Stimulated activated CD4-positive, alpha-beta T cell treated with anti-CD3 and anti-CD28 coated beads, Interleukin-12 subunit alpha, Interleukin-12 subunit beta, amount 100 ng/mL, for 24 hours (primary cell): ENCODE measurements around the gene PIEZO1.

Source experiments
- DNase-seq, 2 experiments: peaks; one replicate each; pipeline ENCODE4 v3.0.0-alpha.2; 2020; ENCODE audit warnings: low read depth in 2 of 2

PIEZO1 gene

DNA sequence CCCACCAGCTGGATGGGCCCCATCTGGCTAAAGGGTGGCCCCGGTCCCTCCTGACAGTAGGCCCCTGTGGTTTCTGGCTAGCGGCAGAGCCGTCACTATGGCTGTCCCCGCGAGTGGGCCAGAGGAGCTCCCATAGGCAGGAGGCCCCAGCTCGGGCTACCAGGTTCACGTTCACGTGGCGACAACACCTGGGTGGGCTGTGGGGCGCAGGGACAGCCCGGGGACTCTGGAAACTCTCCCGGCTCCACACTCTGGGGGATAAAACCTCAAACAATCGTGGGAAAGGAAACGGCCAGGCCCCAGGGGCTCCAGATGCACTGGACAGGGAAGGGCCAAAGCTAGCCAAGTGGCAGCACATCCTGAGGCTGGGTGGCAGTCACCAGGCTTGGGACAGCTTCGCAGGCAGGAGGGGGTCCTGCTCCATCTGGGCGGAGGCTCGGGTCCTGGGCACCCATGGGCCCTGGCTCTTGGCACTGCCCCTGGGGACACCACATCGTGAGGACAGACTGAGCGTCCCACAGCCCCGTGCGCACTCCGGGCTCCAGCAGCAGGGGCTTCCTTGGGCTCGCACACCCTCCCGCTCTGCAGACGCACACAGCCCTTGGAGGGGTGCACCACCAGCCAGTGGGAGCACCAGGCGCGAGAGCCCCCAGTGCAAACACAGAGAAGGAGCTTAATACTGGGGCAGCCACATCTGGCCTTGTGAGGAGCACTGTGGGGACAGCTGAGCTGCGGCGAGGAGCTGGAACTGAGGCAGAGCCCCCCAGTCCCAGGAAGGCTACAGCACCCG is 83.2 kb downstream of the PIEZO1 start:
- no peak for DNase-seq

GRCh38 chr16:88700636-88701482 is 84.2 kb downstream of the PIEZO1 start:
- DNase-seq = peak; percentile 85 to 95

DNA sequence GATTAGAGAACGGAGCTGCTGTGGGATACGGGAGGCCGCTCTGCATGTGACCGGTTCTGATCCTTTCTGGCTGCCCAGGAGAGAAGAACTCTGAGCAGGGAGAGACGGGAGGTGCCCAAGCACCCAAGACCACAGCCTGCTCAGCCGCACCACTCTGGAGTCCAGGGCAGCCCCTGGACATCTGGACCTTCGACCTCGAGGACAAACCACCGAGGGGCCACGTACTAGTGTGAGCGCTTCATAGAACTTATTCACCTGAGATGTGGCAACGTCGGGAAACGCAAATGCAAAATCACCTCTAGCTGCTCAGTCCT is 84.7 kb downstream of the PIEZO1 start:
- DNase-seq = no peak

GRCh38 chr16:88699180-88699579 is 85.8 kb downstream of the PIEZO1 start:
- DNase-seq = no peak

- DNase-seq = no peak
Measured at GRCh38 chr16:88698646-88699045, 86.4 kb downstream of the PIEZO1 start.

GRCh38 chr16:88697831-88698615 is 87.0 kb downstream of the PIEZO1 start:
- DNase-seq = no peak

DNA sequence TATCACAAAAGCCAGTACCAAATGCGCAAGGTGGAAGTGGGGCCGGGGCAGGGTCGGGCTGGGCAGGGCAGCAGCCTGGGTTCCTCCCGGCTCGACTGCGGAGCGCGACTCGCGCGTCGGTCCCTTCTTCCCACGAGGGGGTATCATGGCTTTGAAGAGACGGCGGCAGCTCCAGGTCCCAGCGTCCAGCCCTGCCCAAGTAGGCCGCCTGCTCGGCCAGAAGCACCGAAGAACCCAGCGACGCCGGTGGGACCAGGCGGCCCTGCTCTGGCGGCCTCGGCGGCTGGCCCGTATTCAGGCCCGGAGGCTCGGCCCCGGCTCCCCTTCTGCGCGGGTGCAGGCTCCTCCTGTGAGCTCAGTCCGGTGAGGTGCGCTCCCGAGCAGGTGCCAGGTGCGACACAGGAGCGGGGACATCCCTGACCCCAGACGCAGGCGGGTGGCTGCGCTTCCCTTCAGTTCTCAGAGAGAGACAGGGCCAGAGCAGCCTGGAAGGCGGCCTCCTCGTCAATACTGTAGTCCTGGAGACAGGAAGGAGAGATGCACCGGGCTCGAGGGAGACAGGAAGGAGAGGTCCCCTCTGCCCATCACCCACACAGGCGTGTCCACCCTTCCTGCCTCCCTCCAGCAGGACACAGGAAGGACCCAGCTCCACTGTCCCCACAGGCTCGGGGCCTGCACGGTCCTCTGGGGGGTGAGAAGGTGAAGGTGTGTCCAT is 87.7 kb downstream of the PIEZO1 start:
- DNase-seq = no peak

DNA sequence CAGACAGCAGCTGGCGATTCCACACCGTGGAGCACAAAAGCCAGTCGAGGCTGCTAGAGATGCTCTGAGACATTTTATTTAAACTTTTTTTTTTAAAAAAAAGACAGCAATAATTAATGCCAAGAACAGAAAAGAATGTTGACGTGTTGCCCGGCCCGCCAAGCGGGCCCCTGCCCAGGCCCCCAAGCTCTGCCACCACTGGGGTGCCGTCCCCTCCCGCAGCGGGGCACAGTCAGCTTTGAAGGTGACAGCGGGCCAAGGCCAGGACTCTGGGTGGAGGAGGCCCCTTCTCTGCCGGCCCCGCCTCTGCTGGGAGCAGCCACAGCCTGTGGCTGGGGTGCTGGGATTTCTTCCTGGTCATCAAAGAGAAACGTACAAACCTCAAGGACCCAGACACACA is 88.6 kb downstream of the PIEZO1 start:
- no peak for DNase-seq

- no peak for DNase-seq
Measured at GRCh38 chr16:88695753-88696152, 89.3 kb downstream of the PIEZO1 start.

DNA sequence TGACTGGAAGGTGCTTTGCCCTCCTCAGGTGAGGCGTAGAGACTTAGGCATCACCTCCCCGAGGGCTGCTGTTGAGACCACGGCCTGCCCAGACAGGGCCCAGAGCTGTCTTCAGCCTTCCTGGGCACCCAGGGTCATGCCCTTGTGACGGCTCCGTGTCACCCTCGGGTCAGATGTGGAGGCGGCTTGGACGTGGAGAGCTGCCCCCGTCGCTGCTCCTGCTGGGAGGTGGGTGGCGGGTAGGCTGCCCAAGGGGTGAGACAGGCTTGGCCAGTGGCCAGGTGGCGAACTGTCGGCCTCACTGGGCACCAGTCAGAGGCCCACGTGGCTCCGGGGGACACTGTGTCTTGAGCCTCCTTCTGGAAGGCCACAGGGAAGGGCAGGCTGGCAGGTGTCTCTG is 89.8 kb downstream of the PIEZO1 start:
- no peak for DNase-seq

DNA sequence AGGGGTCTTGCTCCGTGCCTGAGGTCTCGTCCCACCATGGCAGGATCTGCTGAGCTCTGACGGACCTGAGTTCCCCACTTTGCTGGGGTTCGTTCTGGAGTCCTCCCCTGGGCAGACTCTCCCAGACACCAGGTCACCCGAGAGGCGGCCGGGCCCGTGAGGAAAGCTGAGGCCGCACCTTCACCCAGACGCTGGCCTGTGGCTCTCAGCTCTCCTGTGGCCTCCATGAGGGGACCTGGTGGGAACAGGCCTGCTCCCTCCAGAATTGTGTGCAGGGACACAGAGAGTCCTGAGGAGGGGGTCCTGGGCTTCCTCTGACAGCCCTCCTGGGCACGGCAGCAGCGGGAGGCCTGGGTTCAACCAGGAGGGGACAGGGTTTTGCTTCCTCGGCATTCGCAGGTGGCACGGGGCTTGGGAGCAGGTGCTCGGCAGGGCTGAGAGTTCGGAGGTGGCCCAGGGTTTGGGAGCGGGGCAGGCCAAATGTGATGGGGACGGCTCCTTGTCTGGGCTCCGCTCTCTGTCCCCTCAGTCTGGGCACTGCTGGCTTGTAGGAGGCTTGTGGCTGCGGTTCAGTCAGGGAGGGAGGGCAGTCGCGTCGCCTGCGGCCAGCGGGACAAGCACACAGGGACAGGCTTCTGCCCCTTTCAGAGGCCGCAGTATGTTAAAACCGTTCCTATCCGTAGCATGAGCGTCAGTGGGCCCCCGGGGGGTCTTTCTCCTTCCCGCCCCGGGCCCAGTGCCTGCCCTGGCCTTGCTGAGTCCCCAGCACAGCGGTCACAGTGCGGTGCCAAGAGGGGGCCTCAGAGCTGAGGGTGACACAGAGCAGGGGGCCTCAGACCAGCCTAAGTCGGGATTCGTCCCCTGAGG is 90.6 kb downstream of the PIEZO1 start:
- DNase-seq = no peak

GRCh38 chr16:88693420-88694177 is 91.4 kb downstream of the PIEZO1 start:
- no peak for DNase-seq

- DNase-seq = no peak
Measured at GRCh38 chr16:88692861-88693260, 92.2 kb downstream of the PIEZO1 start.

DNA sequence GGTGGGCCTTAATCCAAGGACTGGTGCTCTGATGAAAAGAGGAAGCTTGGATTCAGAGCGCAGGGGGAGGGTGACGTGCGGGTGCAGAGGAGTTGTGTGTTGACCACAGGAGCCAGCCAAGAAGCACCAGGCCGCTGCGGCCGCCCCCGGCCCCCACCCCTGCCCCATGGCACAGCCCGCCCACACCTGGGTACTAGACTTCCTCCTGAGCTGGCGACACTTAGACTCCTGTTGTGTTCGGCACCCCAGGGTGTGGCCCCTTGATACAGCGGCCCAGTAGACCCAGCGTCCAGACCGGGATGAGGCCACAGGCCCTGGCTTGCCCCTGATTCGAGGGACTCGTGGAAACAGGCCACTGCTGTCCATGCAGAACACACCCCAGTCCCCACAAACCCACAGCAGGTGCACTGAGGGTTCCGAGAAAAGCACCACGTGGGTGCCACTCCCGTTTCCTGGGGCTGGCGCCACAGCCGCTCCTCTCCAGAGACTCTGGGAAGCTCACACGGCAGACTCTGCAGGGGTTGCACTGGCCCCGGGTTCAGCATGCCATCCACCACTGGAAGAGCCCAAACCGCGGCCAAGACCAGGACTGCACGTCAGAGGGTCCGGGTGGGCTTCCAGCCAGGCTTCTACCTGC is 93.0 kb downstream of the PIEZO1 start:
- DNase-seq = no peak

DNA sequence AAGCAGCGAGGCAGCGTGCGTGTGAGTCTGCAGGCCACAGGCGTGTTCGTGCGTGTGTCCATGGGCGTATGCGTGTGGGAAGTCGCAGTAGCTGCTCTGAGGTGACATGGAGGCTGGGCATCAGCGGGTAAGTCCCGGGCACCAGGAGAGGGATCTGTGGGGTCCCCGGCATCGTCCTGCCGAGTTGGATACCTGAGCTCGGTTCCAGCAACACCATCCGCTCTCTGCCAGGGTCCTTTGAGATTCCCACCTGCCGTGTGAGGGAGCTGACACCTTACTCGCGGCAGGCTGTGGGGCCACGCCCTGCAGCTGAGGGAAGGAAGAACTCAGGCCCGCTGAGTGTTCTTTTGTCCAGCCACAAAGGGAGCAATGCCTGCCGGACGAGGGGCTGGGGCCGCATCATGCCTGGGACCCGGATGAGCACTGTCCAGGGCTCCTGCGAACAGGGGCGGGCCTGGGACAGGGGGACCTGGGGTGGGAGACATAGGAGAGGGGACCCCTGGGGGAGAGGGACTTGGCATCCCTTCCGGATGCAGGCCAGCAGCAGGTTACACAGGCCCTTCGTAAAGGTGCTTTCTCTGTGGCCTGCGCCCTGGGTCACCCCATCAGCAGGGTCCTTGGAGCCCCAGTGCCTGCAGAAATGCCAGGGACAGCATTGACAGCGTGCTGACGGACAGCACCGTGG is 93.7 kb downstream of the PIEZO1 start:
- no peak for DNase-seq

GRCh38 chr16:88690341-88691128 is 94.5 kb downstream of the PIEZO1 start:
- no peak for DNase-seq

DNA sequence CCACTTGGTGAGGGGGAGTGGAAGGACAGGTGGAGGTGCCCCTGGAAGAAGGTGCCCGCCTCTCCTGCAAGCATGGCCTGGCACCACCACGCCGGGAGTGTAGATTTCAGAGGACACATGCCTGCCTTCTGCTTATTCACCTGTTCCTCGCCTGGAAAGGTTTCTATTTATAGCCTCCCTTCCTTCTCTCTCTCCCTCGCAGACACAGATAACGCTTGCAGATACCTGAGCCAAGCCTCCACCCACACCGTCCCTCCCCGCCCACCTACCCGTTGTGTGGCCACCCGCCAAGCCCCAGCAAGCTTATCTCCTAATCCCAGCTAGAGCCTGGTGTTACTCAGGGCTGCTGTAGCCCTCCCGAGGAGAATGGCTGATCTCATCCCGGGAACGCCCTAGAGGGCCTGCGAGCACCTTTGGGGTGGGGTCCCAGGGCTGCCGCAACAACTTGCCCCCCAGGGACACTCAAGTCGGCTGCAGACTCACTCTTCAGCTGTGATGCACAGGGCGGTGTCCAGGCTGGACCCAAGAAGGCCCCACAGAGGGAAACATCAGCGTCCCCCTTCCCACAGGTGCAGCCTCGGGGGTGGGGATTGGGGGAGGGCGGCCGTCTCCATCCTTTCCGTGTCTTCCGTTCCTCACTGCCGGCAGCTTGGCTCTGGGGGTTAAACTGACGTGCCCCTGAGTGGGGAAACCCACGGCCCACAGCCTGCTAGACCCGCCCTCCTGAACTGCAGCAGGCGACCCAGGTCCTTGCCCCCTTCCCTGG is 96.8 kb downstream of the PIEZO1 start:
- no peak for DNase-seq

DNA sequence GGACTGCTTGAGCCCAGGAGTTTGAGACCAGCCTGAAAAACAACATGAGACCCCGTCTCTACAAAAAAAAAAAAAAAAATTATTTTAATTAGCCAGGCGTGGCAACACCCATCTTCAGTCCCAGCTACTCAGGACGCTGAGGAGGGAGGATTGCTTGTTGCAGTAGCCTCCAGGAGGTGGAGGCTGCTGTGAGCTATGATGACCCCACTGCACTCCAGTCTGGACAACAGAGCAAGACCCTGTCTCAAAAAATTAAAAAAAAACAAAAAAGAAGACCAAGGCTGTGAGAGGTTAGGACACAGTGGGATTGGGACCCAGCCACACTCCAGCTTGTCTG is 97.4 kb downstream of the PIEZO1 start:
- no peak for DNase-seq
